Gastrocnemius medialis (tissue), 4 donors: ENCODE results near the gene APBA1. TPM values are rescaled to one million over a fixed set of nuclear protein-coding genes. Genes with fewer than 3 reads are reported as not detected.
A peak's percentile ranks its signal among the peaks of the same experiment; 100 is the strongest.

Experiments
- ATAC-seq, 2 donors: fragments of 150-250 bp; one replicate each; pipeline ENCODE4 v1.9.1; 2016
- DNase-seq, 2 donors: peaks; one replicate each; pipeline ENCODE4 v3.0.0-alpha.2; 2019
- H3K27ac ChIP-seq, 4 donors: fragments of 200-600 bp; sonication (generic); 1 replicate in 1 of 4; 2 replicates in 3 of 4; pipeline ENCODE4 v1.5.1; 2016 to 2018; ENCODE audit warnings: mild to moderate bottlenecking in 2 of 4, moderate library complexity in 1 of 4
- H3K27me3 ChIP-seq, 3 donors: fragments of 200-600 bp; sonication (generic) in 2 of 3; 1 replicate in 1 of 3; 2 replicates in 2 of 3; pipeline versions ENCODE4 v1.5.1 to v1.6.0; 2016 to 2019; ENCODE audit warnings: mild to moderate bottlenecking in 1 of 3, moderate library complexity in 1 of 3
- H3K36me3 ChIP-seq, 2 donors: fragments of 200-600 bp; sonication (generic) in 1 of 2; one replicate each; pipeline ENCODE4 v1.5.1; 2017 to 2018
- H3K4me1 ChIP-seq, 2 donors: fragments of 200-600 bp; sonication (generic) in 1 of 2; one replicate each; pipeline ENCODE4 v1.5.1; 2016 to 2017; ENCODE audit warnings: mild to moderate bottlenecking in 2 of 2
- H3K4me3 ChIP-seq, 4 donors: fragments of 200-600 bp; sonication (generic) in 3 of 4; 1 replicate in 1 of 4; 2 replicates in 3 of 4; pipeline ENCODE4 v1.5.1; 2016 to 2019; ENCODE audit warnings: mild to moderate bottlenecking in 2 of 4
- H3K9me3 ChIP-seq, 3 donors: fragments of 200-600 bp; sonication (generic) in 2 of 3; 1 replicate in 1 of 3; 2 replicates in 2 of 3; pipeline ENCODE4 v1.5.1; 2016 to 2019
- CTCF ChIP-seq, 5 experiments: fragments of 450-650 bp in 3 of 5; fragments of 200-600 bp in 2 of 5; sonication (generic) in 2 of 5; IDR thresholded peaks in 4 of 5; conservative IDR thresholded peaks in 1 of 5; 1 replicate in 4 of 5; 2 replicates in 1 of 5; pipeline ENCODE4 v1.5.1; 2016 to 2019; ENCODE audit warnings: antibody characterized with exemption in 5 of 5, mild to moderate bottlenecking in 3 of 5, moderate library complexity in 3 of 5
- POLR2A ChIP-seq, 2 donors: fragments of 450-650 bp; IDR thresholded peaks; one replicate each; pipeline ENCODE4 v1.6.1; 2017; ENCODE audit warnings: antibody characterized with exemption in 2 of 2, mild to moderate bottlenecking in 2 of 2, moderate library complexity in 2 of 2
- in situ Hi-C, 4 donors: fragments of 200-750 bp; cut with MboI; loops; one replicate each; pipeline versions ENCODE4 v1.15.0 to v1.8.0; 2017; ENCODE audit warnings: low sequenced_read_pairs in 4 of 4
- intact Hi-C: fragments of 100-400 bp; cut with DNase I; formaldehyde crosslinking; loops from one replicate; pipeline ENCODE4 v1.15.1; 2023; ENCODE audit warnings: low total_unique reads
- total RNA-seq, 4 donors: library from RNA; depleted of rRNA; stranded (reverse); fragments of >200 nt; gene quantifications; one replicate each; pipeline versions ENCODE4 v1.1.0 to v1.2.3, GENCODE V29; 2016

Gene APBA1
- total RNA-seq, result 1 to 10 TPM in 3 of 4 donors, under 1 TPM in 1; 0.61 to 2.3 (median 1.4) TPM

DNA sequence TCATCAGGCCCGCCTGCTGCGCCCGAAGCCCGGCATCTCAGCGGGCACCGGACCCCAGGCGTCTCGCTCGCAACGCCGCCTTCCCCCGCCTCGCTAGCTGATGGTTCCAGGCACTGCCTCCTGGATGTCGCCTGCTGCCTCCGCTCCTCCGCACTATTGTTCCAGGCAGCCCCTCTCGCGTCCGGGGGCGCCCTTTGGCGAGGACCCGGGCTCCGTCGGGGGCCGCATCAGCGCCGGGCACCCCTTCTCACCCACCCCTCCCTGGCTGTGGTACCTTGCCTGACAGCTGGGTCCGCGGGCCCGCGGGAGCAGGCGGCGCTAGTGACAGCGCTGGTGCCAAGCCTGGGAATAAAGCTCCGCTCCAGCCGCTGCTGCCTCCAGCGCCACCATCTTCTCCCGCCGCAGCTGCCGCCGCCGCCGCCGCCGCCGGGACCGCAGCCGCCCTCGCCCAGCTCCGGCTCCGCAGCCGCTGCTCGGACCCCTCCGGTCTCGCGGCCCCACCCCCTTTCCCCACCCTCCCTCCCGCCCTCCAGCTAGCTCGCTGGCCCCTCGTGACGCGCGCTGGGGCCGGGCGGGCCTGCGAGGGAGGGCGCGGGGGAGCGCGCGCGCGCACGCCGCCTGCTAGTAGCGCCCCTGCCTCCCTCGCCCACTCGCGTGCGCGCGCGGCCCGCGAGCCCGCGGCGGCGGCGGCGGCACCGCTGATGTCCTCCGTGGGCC is at the start of gene APBA1:
TSS of gene APBA1 (minus strand) at position 493 of the 717 bp plus-strand sequence.
- peak within 1 kb of the TSS; percentile 65 to 76 (median 68) for H3K27ac ChIP-seq
- H3K27me3 ChIP-seq, result no peaks in the 10 kb centered on the region
- no peaks in the 10 kb centered on the region for H3K36me3 ChIP-seq
- ATAC-seq (peak; percentile 67 to 72), DNase-seq (peak in 1 of 2 donors; percentile 24)
- peak within 1 kb of the TSS; percentile 75 to 85 (median 78) for H3K4me3 ChIP-seq
- TF ChIP-seq POLR2A (IDR thresholded peaks at IDR 0.05) (no peak), CTCF (IDR thresholded peaks at IDR 0.05 in 4 of 5, conservative IDR thresholded peaks at IDR 0.05 in 1 of 5) (peak in 2 of 5 experiments; percentile 15)
- intact Hi-C loops, result loop anchor here (2.0 kb wide), 1 partner anchor 207 kb away; no protein-coding TSS in a partner anchor
- in situ Hi-C loops, result loop anchor here in 2 of 4 donors (10.0 to 25.0 kb wide), 2 partner anchors 203 to 215 kb away; no protein-coding TSS in a partner anchor
- H3K4me1 ChIP-seq, result peaks cover 6 to 20% of the 10 kb centered on the region in 2 donors
- no peaks in the 10 kb centered on the region for H3K9me3 ChIP-seq

- ATAC-seq, result no peak
- in situ Hi-C loops, result no loop called here
Measured at GRCh38 chr9:69719983-69720382, 47.8 kb upstream of the APBA1 start.

DNA sequence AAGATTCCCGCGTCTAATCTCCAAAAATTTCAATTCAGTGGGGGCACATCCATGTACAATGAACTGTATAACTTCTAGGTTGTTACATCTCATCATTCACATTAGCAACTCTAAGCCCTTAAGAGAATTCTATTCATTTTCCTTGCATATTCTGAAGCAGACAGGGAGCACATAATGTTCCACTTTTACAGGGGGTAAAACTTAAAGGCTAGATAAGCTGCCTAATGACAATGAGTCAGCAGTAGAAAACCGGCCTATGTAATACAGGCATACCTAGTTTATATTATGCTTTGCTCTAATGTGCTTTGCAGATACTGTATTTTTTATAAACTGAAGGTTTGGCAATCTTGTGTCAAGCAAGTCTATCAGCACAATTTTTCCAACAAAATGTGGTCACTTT is 47.2 kb upstream of the APBA1 start:
- H3K36me3 ChIP-seq, result peaks cover 0 to 74% of the 10 kb centered on the region in 2 donors
- intact Hi-C loops (no loop called here), in situ Hi-C loops (no loop called here)
- DNase-seq, result no peak
- no peak overlapping the region for H3K27ac ChIP-seq
- no peaks in the 10 kb centered on the region for H3K4me1 ChIP-seq
- H3K9me3 ChIP-seq, result no peaks in the 10 kb centered on the region
- no peak overlapping the region for H3K4me3 ChIP-seq
- ATAC-seq, result no peak
- H3K27me3 ChIP-seq, result no peaks in the 10 kb centered on the region
- no peak for TF ChIP-seq CTCF (IDR thresholded peaks at IDR 0.05 in 4 of 5, conservative IDR thresholded peaks at IDR 0.05 in 1 of 5)
- no peak for TF ChIP-seq POLR2A (IDR thresholded peaks at IDR 0.05)

More at GRCh38 chr9:69719983-69720382, 47.8 kb upstream of the APBA1 start:
- H3K4me1 ChIP-seq, result no peaks in the 10 kb centered on the region
- peaks cover 0 to 73% of the 10 kb centered on the region in 2 donors for H3K36me3 ChIP-seq
- no peak for DNase-seq
- no peak overlapping the region for H3K4me3 ChIP-seq
- H3K9me3 ChIP-seq, result no peaks in the 10 kb centered on the region
- H3K27me3 ChIP-seq, result no peaks in the 10 kb centered on the region
- intact Hi-C loops, result no loop called here
- H3K27ac ChIP-seq, result no peak overlapping the region
- TF ChIP-seq POLR2A (IDR thresholded peaks at IDR 0.05) (no peak), CTCF (IDR thresholded peaks at IDR 0.05 in 4 of 5, conservative IDR thresholded peaks at IDR 0.05 in 1 of 5) (no peak)

- intact Hi-C loops, result no loop called here
Measured at GRCh38 chr9:69718218-69718617, 46.0 kb upstream of the APBA1 start.

More at GRCh38 chr9:69718218-69718617, 46.0 kb upstream of the APBA1 start:
- no peak for TF ChIP-seq POLR2A (IDR thresholded peaks at IDR 0.05)
- no peak for TF ChIP-seq CTCF (IDR thresholded peaks at IDR 0.05 in 4 of 5, conservative IDR thresholded peaks at IDR 0.05 in 1 of 5)
- Histone ChIP-seq H3K27me3 (no peaks in the 10 kb centered on the region), H3K9me3 (no peaks in the 10 kb centered on the region), H3K4me1 (no peaks in the 10 kb centered on the region), H3K4me3 (no peak overlapping the region), H3K36me3 (peaks cover 0 to 65% of the 10 kb centered on the region in 2 donors), H3K27ac (no peak overlapping the region)
- in situ Hi-C loops, result no loop called here
- DNase-seq, result no peak
- no peak for ATAC-seq
